IPS DF 19.7 (cell line): ENCODE data around the gene STRADA.
"Not testable (repeated sequence)": the region's sequence is repeated elsewhere in the genome, so short reads cannot be mapped to it uniquely, and the experiment has no call there.

Experiments used
- DNase-seq: peaks from one replicate; pipeline ENCODE4 v3.0.0-alpha.2; 2013; ENCODE audit warnings: low read depth, low spot score

The STRADA gene

GRCh38 chr17:63758428-63758827 lies 16.8 kb upstream of the STRADA start:
- DNase-seq = no peak

- no peak for DNase-seq
Measured at GRCh38 chr17:63754046-63754445, 12.4 kb upstream of the STRADA start.

- DNase-seq = no peak
Measured at GRCh38 chr17:63753215-63753614, 11.6 kb upstream of the STRADA start.

- DNase-seq = no peak
Measured at GRCh38 chr17:63752707-63753106, 11.1 kb upstream of the STRADA start.

GRCh38 chr17:63751806-63752205 lies 10.2 kb upstream of the STRADA start:
- no peak for DNase-seq

- DNase-seq = no peak
Measured at GRCh38 chr17:63741143-63741407, 524 bp downstream of the STRADA start.

GRCh38 chr17:63740464-63741142 lies 996 bp downstream of the STRADA start:
- DNase-seq = no peak

GRCh38 chr17:63735691-63736090 lies 5.9 kb downstream of the STRADA start:
- DNase-seq = no peak

GRCh38 chr17:63722403-63722802 lies 19.2 kb downstream of the STRADA start:
- DNase-seq = no peak

GRCh38 chr17:63720194-63720593 lies 21.4 kb downstream of the STRADA start:
- DNase-seq = not testable (repeated sequence)

- DNase-seq = no peak
Measured at GRCh38 chr17:63718988-63719387, 22.6 kb downstream of the STRADA start.

- DNase-seq = no peak
Measured at GRCh38 chr17:63716426-63716825, 25.2 kb downstream of the STRADA start.

- DNase-seq = no peak
Measured at GRCh38 chr17:63714550-63715277, 26.9 kb downstream of the STRADA start.

GRCh38 chr17:63709110-63709509 lies 32.5 kb downstream of the STRADA start:
- no peak for DNase-seq

GRCh38 chr17:63707151-63707550 lies 34.4 kb downstream of the STRADA start:
- no peak for DNase-seq

- no peak for DNase-seq
Measured at GRCh38 chr17:63706336-63707082, 35.1 kb downstream of the STRADA start.

GRCh38 chr17:63705657-63706056 lies 35.9 kb downstream of the STRADA start:
- no peak for DNase-seq

- DNase-seq = no peak
Measured at GRCh38 chr17:63704836-63705235, 36.8 kb downstream of the STRADA start.

- no peak for DNase-seq
Measured at GRCh38 chr17:63704259-63704576, 37.4 kb downstream of the STRADA start.

- DNase-seq = no peak
Measured at GRCh38 chr17:63703556-63704258, 37.9 kb downstream of the STRADA start.

- no peak for DNase-seq
Measured at GRCh38 chr17:63703029-63703428, 38.6 kb downstream of the STRADA start.

- DNase-seq = no peak
Measured at GRCh38 chr17:63702721-63703015, 38.9 kb downstream of the STRADA start.
